ENCODE results near the gene CDK4.

CDK4 gene

GRCh38 chr12:57756406-57757341 lies 4.6 kb upstream of the CDK4 start:
- DNase-seq (ENCODE audit: low spot score), result peak; percentile 79

- DNase-seq (ENCODE audit: low spot score), result no peak
Observed at GRCh38 chr12:57755454-57756372, 3.6 kb upstream of the CDK4 start.

GRCh38 chr12:57755194-57755453 lies 3.0 kb upstream of the CDK4 start:
- no peak for DNase-seq (ENCODE audit: low spot score)

GRCh38 chr12:57754411-57755193 lies 2.5 kb upstream of the CDK4 start, which contains the start of gene MARCHF9:
Gene MARCHF9 (plus strand): TSS chr12:57755103. CDS start chr12:57755529, 426 bp downstream.
- peak; percentile 82 for DNase-seq (ENCODE audit: low spot score)

GRCh38 chr12:57753756-57754337 lies 1.7 kb upstream of the CDK4 start:
- DNase-seq (ENCODE audit: low spot score), result no peak

- DNase-seq (ENCODE audit: low spot score), result no peak
Observed at GRCh38 chr12:57752668-57753000, 524 bp upstream of the CDK4 start.

GRCh38 chr12:57751432-57751787 lies 700 bp downstream of the CDK4 start:
- no peak for DNase-seq (ENCODE audit: low spot score)

- no peak for DNase-seq (ENCODE audit: low spot score)
Observed at GRCh38 chr12:57750561-57751431, 1.3 kb downstream of the CDK4 start.

- no peak for DNase-seq (ENCODE audit: low spot score)
Observed at GRCh38 chr12:57749061-57749460, 3.0 kb downstream of the CDK4 start.

GRCh38 chr12:57746025-57746424 lies 6.1 kb downstream of the CDK4 start:
- DNase-seq (ENCODE audit: low spot score), result no peak

GRCh38 chr12:57745485-57745881 lies 6.6 kb downstream of the CDK4 start:
- DNase-seq (ENCODE audit: low spot score), result no peak

- peak; percentile 95 for DNase-seq (ENCODE audit: low spot score)
Observed at GRCh38 chr12:57744777-57745484, 7.2 kb downstream of the CDK4 start, which contains the start of gene TSPAN31. Gene TSPAN31 (plus strand): TSS chr12:57745039. CDS start chr12:57745155, 116 bp downstream.

- peak; percentile 67 for DNase-seq (ENCODE audit: low spot score)
Observed at GRCh38 chr12:57744194-57744776, 7.8 kb downstream of the CDK4 start.

GRCh38 chr12:57743769-57744168 lies 8.3 kb downstream of the CDK4 start:
- no peak for DNase-seq (ENCODE audit: low spot score)

- peak; percentile 88 for DNase-seq (ENCODE audit: low spot score)
Observed at GRCh38 chr12:57741844-57742738, 10.0 kb downstream of the CDK4 start.

GRCh38 chr12:57741413-57741789 lies 10.7 kb downstream of the CDK4 start:
- no peak for DNase-seq (ENCODE audit: low spot score)

GRCh38 chr12:57740656-57741412 lies 11.3 kb downstream of the CDK4 start:
- DNase-seq (ENCODE audit: low spot score), result peak; percentile 86

GRCh38 chr12:57739914-57740538 lies 12.1 kb downstream of the CDK4 start:
- no peak for DNase-seq (ENCODE audit: low spot score)

Data from activated CD4-positive, alpha-beta T cell treated with anti-CD3 and anti-CD28 coated beads, Interleukin-2, Interleukin-4, amounts not matched to agents 100 ng/mL and 50 ng/mL, durations not matched to agents 16 hours and 8 hours (primary cell).